ENCODE results near the gene PPP1R12A. TPM values are rescaled to one million over a fixed set of nuclear protein-coding genes. Genes with fewer than 3 reads are reported as not detected.

The PPP1R12A gene
- polyA plus RNA-seq, 2 of the 4 experiments (the other 2 are of a cell fraction): 28.0 to 74.8 TPM

DNA sequence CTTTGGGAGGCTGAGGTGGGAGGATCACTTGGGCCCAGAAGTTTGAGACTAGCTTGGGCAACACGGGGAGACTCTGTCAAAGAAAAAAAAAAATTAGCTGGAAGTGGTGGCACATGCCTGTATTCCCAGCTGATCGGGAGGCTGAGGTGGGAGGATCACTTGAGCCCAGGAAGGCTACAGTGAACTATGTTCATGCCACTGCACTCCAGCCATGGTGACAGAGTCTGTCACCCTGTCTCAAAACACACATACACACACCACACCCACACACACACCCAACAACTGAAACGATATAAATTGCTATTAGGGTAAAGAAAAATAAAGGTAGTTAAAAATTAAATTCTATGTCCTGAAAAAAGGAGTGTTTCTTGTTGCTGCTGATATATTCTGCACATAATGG, 7.9 kb downstream of the PPP1R12A start:
- ChIA-PET CTCF (interaction anchor here (0.6 kb wide), 1 partner anchor 8 kb away, joined by 3 read pairs; no protein-coding TSS in a partner anchor), POLR2A (no interaction called here)
- WGBS (ENCODE audit: missing lambda C conversion rate): 82% methylated on average over 3 of the region's 3 CpGs
- no peak overlapping the region for H3K4me3 ChIP-seq
- H3K4me2 ChIP-seq: no peak overlapping the region
- DNase-seq (ENCODE audit: low read depth in 1 of 2, low spot score in 1 of 2) (no peak), FAIRE-seq (no peak), ATAC-seq (no peak)
- H3K4me1 ChIP-seq: peaks cover 8% of the 10 kb centered on the region; the same call in 1 of the 3 replicates
- no peak overlapping the region for H3K27ac ChIP-seq
- TF ChIP-seq, protein P1, sequence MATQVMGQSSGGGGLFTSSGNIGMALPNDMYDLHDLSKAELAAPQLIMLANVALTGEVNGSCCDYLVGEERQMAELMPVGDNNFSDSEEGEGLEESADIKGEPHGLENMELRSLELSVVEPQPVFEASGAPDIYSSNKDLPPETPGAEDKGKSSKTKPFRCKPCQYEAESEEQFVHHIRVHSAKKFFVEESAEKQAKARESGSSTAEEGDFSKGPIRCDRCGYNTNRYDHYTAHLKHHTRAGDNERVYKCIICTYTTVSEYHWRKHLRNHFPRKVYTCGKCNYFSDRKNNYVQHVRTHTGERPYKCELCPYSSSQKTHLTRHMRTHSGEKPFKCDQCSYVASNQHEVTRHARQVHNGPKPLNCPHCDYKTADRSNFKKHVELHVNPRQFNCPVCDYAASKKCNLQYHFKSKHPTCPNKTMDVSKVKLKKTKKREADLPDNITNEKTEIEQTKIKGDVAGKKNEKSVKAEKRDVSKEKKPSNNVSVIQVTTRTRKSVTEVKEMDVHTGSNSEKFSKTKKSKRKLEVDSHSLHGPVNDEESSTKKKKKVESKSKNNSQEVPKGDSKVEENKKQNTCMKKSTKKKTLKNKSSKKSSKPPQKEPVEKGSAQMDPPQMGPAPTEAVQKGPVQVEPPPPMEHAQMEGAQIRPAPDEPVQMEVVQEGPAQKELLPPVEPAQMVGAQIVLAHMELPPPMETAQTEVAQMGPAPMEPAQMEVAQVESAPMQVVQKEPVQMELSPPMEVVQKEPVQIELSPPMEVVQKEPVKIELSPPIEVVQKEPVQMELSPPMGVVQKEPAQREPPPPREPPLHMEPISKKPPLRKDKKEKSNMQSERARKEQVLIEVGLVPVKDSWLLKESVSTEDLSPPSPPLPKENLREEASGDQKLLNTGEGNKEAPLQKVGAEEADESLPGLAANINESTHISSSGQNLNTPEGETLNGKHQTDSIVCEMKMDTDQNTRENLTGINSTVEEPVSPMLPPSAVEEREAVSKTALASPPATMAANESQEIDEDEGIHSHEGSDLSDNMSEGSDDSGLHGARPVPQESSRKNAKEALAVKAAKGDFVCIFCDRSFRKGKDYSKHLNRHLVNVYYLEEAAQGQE (IDR thresholded peaks at IDR 0.05): no peak
- TF ChIP-seq, protein P2, sequence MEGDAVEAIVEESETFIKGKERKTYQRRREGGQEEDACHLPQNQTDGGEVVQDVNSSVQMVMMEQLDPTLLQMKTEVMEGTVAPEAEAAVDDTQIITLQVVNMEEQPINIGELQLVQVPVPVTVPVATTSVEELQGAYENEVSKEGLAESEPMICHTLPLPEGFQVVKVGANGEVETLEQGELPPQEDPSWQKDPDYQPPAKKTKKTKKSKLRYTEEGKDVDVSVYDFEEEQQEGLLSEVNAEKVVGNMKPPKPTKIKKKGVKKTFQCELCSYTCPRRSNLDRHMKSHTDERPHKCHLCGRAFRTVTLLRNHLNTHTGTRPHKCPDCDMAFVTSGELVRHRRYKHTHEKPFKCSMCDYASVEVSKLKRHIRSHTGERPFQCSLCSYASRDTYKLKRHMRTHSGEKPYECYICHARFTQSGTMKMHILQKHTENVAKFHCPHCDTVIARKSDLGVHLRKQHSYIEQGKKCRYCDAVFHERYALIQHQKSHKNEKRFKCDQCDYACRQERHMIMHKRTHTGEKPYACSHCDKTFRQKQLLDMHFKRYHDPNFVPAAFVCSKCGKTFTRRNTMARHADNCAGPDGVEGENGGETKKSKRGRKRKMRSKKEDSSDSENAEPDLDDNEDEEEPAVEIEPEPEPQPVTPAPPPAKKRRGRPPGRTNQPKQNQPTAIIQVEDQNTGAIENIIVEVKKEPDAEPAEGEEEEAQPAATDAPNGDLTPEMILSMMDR (IDR thresholded peaks at IDR 0.05): no peak
- TF ChIP-seq RNF2 (IDR thresholded peaks at IDR 0.05; ENCODE audit: borderline replicate concordance, low read depth): no peak
- TF ChIP-seq, protein P3, sequence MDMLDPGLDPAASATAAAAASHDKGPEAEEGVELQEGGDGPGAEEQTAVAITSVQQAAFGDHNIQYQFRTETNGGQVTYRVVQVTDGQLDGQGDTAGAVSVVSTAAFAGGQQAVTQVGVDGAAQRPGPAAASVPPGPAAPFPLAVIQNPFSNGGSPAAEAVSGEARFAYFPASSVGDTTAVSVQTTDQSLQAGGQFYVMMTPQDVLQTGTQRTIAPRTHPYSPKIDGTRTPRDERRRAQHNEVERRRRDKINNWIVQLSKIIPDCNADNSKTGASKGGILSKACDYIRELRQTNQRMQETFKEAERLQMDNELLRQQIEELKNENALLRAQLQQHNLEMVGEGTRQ (IDR thresholded peaks at IDR 0.05): no peak
- TF ChIP-seq KDM5A (IDR thresholded peaks at IDR 0.05): no peak
- TF ChIP-seq MAFK (IDR thresholded peaks at IDR 0.05; ENCODE audit: partially characterized antibody): no peak
- TF ChIP-seq POLR2AphosphoS2 (conservative IDR thresholded peaks at IDR 0.05; ENCODE audit: low read length): no peak
- TF ChIP-seq PHF8 (IDR thresholded peaks at IDR 0.05; ENCODE audit: borderline replicate concordance, low read depth): no peak
- TF ChIP-seq ZNF302 (CRISPR knock-in tag; IDR thresholded peaks at IDR 0.05): no peak
- TF ChIP-seq HOXB5 (CRISPR knock-in tag; IDR thresholded peaks at IDR 0.05): no peak
- TF ChIP-seq HEYL (CRISPR knock-in tag; IDR thresholded peaks at IDR 0.05): no peak
- no peak for TF ChIP-seq CEBPB (IDR thresholded peaks at IDR 0.05)
- no peak for TF ChIP-seq MAZ (IDR thresholded peaks at IDR 0.05; ENCODE audit: borderline replicate concordance, low read depth, low read length)
- TF ChIP-seq ZC3H11A (IDR thresholded peaks at IDR 0.05): no peak
- TF ChIP-seq HOXA7 (CRISPR knock-in tag; IDR thresholded peaks at IDR 0.05): no peak
- TF ChIP-seq RFX5 (IDR thresholded peaks at IDR 0.05): no peak
- no peaks in the 10 kb centered on the region for H3K9me3 ChIP-seq

DNA sequence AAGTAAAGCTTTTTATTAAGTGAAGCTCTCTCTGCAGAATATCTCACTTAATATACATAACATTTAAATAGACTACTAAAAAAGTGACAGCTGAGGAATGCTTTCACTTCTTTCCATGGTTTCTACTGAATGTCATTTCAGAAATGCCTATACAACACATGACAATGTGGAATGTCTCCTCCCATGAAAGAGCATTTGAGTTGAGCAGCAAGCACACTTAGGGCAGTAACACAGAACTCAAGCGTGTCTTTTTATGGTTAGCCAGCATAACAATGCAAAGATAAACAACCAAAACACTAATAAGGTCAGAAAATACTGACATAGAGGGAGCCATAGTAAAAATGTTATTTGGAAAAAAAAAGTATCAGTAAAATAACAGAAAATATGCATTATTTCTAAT, 9.4 kb downstream of the PPP1R12A start:
- ChIA-PET CTCF (no interaction called here), POLR2A (no interaction called here)
- TF ChIP-seq, protein P4, sequence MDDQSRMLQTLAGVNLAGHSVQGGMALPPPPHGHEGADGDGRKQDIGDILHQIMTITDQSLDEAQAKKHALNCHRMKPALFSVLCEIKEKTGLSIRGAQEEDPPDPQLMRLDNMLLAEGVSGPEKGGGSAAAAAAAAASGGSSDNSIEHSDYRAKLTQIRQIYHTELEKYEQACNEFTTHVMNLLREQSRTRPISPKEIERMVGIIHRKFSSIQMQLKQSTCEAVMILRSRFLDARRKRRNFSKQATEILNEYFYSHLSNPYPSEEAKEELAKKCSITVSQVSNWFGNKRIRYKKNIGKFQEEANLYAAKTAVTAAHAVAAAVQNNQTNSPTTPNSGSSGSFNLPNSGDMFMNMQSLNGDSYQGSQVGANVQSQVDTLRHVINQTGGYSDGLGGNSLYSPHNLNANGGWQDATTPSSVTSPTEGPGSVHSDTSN (IDR thresholded peaks at IDR 0.05): no peak
- TF ChIP-seq TP53 (CRISPR knock-in tag; IDR thresholded peaks at IDR 0.05): no peak
- no peak for TF ChIP-seq POLR2A (IDR thresholded peaks at IDR 0.05; ENCODE audit: low read length)
- TF ChIP-seq SMC3 (IDR thresholded peaks at IDR 0.05): no peak
- TF ChIP-seq GATA3 (IDR thresholded peaks at IDR 0.05; ENCODE audit: borderline replicate concordance): no peak
- no peak for TF ChIP-seq PHF8 (IDR thresholded peaks at IDR 0.05; ENCODE audit: borderline replicate concordance, low read depth)
- TF ChIP-seq, protein P2 (IDR thresholded peaks at IDR 0.05): no peak
- no peak for TF ChIP-seq HEYL (CRISPR knock-in tag; IDR thresholded peaks at IDR 0.05)
- TF ChIP-seq RARB (CRISPR knock-in tag; IDR thresholded peaks at IDR 0.05): no peak
- no peak for TF ChIP-seq TFCP2L1 (CRISPR knock-in tag; IDR thresholded peaks at IDR 0.05)
- TF ChIP-seq ZC3H11A (IDR thresholded peaks at IDR 0.05): no peak
- TF ChIP-seq HOXB13 (CRISPR knock-in tag; IDR thresholded peaks at IDR 0.05; ENCODE audit: low read depth): no peak
- no peak for TF ChIP-seq CHD4 (IDR thresholded peaks at IDR 0.05; ENCODE audit: borderline replicate concordance)
- no peak for TF ChIP-seq JUN (IDR thresholded peaks at IDR 0.05)
- Histone ChIP-seq H3K4me1 (no peaks in the 10 kb centered on the region), H3K4me3 (no peak overlapping the region), H3K4me2 (no peak overlapping the region), H3K9me3 (no peaks in the 10 kb centered on the region), H3K27ac (no peak overlapping the region)
- DNase-seq (ENCODE audit: low read depth in 1 of 2, low spot score in 1 of 2): no peak
- WGBS (ENCODE audit: missing lambda C conversion rate): 85% methylated on average over 1 of the region's 1 CpG
- no peak for FAIRE-seq
- ATAC-seq: no peak
